ENCODE results near the gene IGF1.
"Not testable (repeated sequence)": the region's sequence is repeated elsewhere in the genome, so short reads cannot be mapped to it uniquely, and the experiment has no call there.

IGF1 gene

DNA sequence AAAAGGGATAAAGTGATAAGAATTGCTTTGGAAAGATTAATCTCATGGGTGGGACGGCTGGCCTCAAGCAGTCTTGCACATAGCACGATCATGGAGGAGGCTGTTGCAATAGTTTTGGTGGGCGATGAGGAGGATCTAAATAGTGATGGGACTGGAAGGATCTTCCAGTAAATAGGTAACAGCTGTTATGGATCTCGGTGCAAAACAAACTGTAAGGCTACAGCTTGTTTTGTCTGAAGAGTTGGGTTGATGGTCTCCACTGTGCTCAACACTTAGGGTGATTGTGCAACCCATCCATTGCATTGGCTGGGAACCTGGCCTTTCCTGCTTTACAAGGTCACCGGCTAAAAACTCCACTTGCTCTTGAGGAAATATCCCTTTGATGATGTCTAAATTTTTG lies 21.0 kb downstream of the IGF1 start:
- TF ChIP-seq CTCF (IDR thresholded peaks at IDR 0.05; ENCODE audit: low read depth, low read length) = no peak
- no peak overlapping the region for H3K4me3 ChIP-seq (ENCODE audit: low read depth, low read length)
- in situ Hi-C loops (cut with HindIII; ENCODE audit: low sequenced_read_pairs) = no loop called here
- no peak for DNase-seq (ENCODE audit: low read depth, low spot score)

DNA sequence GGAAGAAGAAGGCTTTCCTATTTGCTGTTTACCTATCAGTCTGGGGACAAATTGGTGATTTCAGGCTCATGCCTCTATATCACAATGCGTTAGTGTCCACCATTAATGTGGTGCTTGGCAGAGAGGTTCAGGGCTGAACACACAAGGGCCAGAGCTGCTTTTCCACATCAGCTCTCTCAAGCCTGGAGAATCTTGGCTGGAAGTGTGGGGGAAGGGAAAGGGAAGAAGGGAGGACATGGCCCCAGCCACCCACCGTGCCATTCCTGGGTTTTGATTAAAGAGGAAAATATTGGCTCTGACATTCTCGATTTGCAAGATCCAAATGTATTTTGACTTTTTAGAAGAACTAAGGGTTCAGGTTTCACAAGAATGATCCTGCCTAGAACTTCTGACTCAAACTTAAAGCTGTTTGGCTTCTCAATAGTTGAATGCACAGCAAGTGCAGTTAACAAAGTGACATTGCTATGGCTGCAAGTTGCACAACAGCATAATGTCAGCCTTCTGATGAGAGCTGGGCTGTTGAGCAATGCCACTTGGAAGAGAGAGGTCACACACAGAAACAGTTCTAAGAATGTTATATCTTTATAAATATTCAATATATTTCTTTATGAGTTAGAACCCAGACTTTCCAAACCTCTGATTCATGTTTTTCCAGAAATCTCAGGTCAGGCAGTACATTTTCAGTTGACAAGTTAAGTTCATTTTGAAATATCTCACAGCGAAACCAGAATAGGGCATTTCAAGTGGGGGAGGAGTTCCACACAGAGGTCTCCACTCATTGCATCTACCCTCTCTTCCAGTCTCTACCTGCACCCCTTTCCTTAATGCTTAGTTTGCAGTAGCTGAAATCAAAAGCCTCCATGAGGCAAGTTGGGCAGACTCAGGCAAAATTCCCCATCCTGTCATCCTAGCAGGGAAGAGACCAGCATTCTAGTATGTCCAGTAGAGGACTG lies 25.3 kb downstream of the IGF1 start:
- no peak overlapping the region for H3K4me3 ChIP-seq (ENCODE audit: low read depth, low read length)
- TF ChIP-seq CTCF (IDR thresholded peaks at IDR 0.05; ENCODE audit: low read depth, low read length) = no peak
- in situ Hi-C loops (cut with HindIII; ENCODE audit: low sequenced_read_pairs) = no loop called here
- DNase-seq (ENCODE audit: low read depth, low spot score) = no peak

GRCh38 chr12:102454330-102454729 lies 26.0 kb downstream of the IGF1 start:
- H3K4me3 ChIP-seq (ENCODE audit: low read depth, low read length) = no peak overlapping the region
- in situ Hi-C loops (cut with HindIII; ENCODE audit: low sequenced_read_pairs) = no loop called here
- no peak for DNase-seq (ENCODE audit: low read depth, low spot score)
- no peak for TF ChIP-seq CTCF (IDR thresholded peaks at IDR 0.05; ENCODE audit: low read depth, low read length)

- in situ Hi-C loops (cut with HindIII; ENCODE audit: low sequenced_read_pairs) = no loop called here
- H3K4me3 ChIP-seq (ENCODE audit: low read depth, low read length) = no peak overlapping the region
- TF ChIP-seq CTCF (IDR thresholded peaks at IDR 0.05; ENCODE audit: low read depth, low read length) = no peak
- no peak for DNase-seq (ENCODE audit: low read depth, low spot score)
These were observed 27.8 kb downstream of the IGF1 start for GRCh38 chr12:102452605-102453004.

GRCh38 chr12:102449018-102449417 lies 31.3 kb downstream of the IGF1 start:
- DNase-seq (ENCODE audit: low read depth, low spot score); H3K4me3 ChIP-seq (ENCODE audit: low read depth, low read length); in situ Hi-C loops (cut with HindIII; ENCODE audit: low sequenced_read_pairs): not testable (repeated sequence)

DNA sequence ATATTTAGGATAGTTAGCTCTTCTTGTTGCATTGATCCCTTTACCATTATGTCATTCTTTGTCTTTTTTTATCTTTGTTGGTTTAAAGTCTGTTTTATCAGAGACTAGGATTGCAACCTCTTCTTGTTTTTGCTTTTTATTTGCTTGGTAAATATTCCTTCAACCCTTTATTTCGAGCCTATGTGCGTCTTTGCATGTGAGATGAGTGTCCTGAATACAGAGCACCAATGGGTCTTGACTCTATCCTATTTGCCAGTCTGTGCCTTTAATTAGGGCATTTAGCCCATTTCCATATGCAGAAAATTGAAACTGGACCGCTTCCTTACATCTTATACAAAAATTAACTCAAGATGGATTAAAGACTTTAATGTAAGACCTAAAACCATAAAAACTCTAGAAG lies 32.9 kb downstream of the IGF1 start:
- DNase-seq (ENCODE audit: low read depth, low spot score); in situ Hi-C loops (cut with HindIII; ENCODE audit: low sequenced_read_pairs); H3K4me3 ChIP-seq (ENCODE audit: low read depth, low read length): not testable (repeated sequence)

DNA sequence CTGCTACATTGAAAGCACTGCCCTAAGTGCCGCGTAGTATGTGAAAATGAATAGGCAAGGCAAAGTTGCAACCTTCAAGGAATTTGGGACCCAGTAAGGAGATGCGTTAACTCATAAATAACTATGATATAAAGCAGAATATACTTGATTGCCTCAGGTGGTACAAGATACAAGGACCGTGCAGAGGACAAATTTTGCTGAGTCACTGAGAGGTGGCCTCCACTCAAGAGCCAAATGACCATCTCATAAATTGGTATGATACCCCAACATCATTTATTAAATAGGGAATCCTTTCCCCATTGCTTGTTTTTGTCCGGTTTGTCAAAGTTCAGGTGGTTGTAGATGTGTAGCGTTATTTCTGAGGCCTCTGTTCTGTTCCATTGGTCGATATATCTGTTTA lies 35.7 kb downstream of the IGF1 start:
- no peak for TF ChIP-seq CTCF (IDR thresholded peaks at IDR 0.05; ENCODE audit: low read depth, low read length)
- no peak overlapping the region for H3K4me3 ChIP-seq (ENCODE audit: low read depth, low read length)
- in situ Hi-C loops (cut with HindIII; ENCODE audit: low sequenced_read_pairs) = no loop called here
- DNase-seq (ENCODE audit: low read depth, low spot score) = no peak
